Heart right ventricle (tissue), 16 donors: ENCODE data around the gene EXD3. TPM values are rescaled to one million over a fixed set of nuclear protein-coding genes. Genes with fewer than 3 reads are reported as not detected.

ENCODE experiments used
- ATAC-seq, 8 donors: fragments of 200-7000 bp; cut with Tn5 transposase; one replicate each; pipeline ENCODE4 v1.9.1; 2020; ENCODE audit warnings: mild to moderate bottlenecking in 8 of 8, moderate library complexity in 8 of 8, moderate number of reproducible peaks in 1 of 8
- DNase-seq, 2 donors: peaks; one replicate each; pipeline ENCODE4 v3.0.0-alpha.2; 2020
- H3K27ac ChIP-seq, 10 donors: fragments of 200-600 bp; sonication (generic) in 2 of 10; one replicate each; pipeline versions ENCODE4 v1.5.0 to v1.8.0; 2020 to 2022; ENCODE audit warnings: mild to moderate bottlenecking in 3 of 10
- H3K27me3 ChIP-seq, 7 donors: fragments of 200-600 bp; one replicate each; pipeline ENCODE4 v1.8.0; 2021 to 2022; ENCODE audit warnings: mild to moderate bottlenecking in 2 of 7
- H3K36me3 ChIP-seq, 9 donors: fragments of 200-600 bp; sonication (generic) in 1 of 9; one replicate each; pipeline versions ENCODE4 v1.5.0 to v1.8.0; 2020 to 2022; ENCODE audit warnings: mild to moderate bottlenecking in 2 of 9
- H3K4me1 ChIP-seq, 9 donors: fragments of 200-600 bp; sonication (generic) in 1 of 9; one replicate each; pipeline versions ENCODE4 v1.5.0 to v1.8.0; 2020 to 2022; ENCODE audit warnings: mild to moderate bottlenecking in 4 of 9
- H3K4me3 ChIP-seq, 10 donors: fragments of 200-600 bp; sonication (generic) in 2 of 10; one replicate each; pipeline versions ENCODE4 v1.5.0 to v1.8.0; 2020 to 2022; ENCODE audit warnings: mild to moderate bottlenecking in 7 of 10, moderate library complexity in 2 of 10
- H3K9me3 ChIP-seq, 11 donors: fragments of 200-600 bp in 10 of 11; sonication (generic) in 2 of 11; one replicate each; pipeline versions ENCODE4 v1.5.0 to v1.8.0; 2013 to 2022; ENCODE audit warnings: mild to moderate bottlenecking in 2 of 11, control low read depth in 1 of 11, moderate library complexity in 1 of 11
- CTCF ChIP-seq, 9 donors: fragments of 200-600 bp; sonication (generic) in 2 of 9; IDR thresholded peaks; one replicate each; pipeline versions ENCODE4 v1.5.0 to v1.8.0; 2021 to 2022; ENCODE audit warnings: antibody characterized with exemption in 9 of 9, mild to moderate bottlenecking in 5 of 9, moderate library complexity in 1 of 9
- WGBS, 2 donors: extraction: QIAGEN DNeasy Blood & Tissue Kit; methylation state at CpG; one replicate each; pipeline ENCODE4 v1.1.7; 2013; ENCODE audit warnings: inconsistent platforms in 1 of 2; 5-methylcytosine and 5-hydroxymethylcytosine counted together
- intact Hi-C, 10 donors: fragments of 100-400 bp; cut with DNase I; formaldehyde crosslinking; loops; one replicate each; pipeline versions ENCODE4 v1.11.1 to v1.14.2; 2022
- polyA plus RNA-seq, 2 donors: library from polyadenylated mRNA; stranded (reverse); fragments of 200-250 nt; gene quantifications; one replicate each; pipeline ENCODE4 v1.2.3, GENCODE V29; 2013
- total RNA-seq, 10 donors: library from RNA; stranded (reverse); fragmentation: NEBNext Ultra II Directional in 3 of 10; extraction: Animal tissue kit (Norgen Biotek cat#: 25700) in 3 of 10; gene quantifications; one replicate each; pipeline versions ENCODE4 v1.2.1 to v1.2.4, GENCODE V29; 2021 to 2023
- donor health status: Arrhythmogenic right ventricular cardiomyopathy.
- donor health status: ischemic (EF 13 %, LVEDD 7.1; RV severe dilation, severe dysfunction).
- donor health status: healthy with polysubstance abuse.
- donor health status: DM: no; HTN: yes; CAD: no.
- donor health status: DM: no; HTN: no; CAD: no.
- donor health status: ischemic (EF 25% LVEDD 6.9; RV normal size, moderate dysfunction).
- donor health status: ischemic (EF 25% LVEDD 5.7; RV mildly dilated, moderate dysfunction).
- donor health status: healthy.
- donor health status: DM: yes; HTN: yes; CAD: no.
- donor health status: Ischemic cardiomyopathy.
- donor health status: ischemic (EF 35%, LVEDD 5.7; RV mildly dilated, moderate dysfunction).
- donor health status: nonischemic (EF 11% LVEDD 7.7; RV severe dilation, severe dysfunction).
- donor health status: DM: yes; HTN: yes; CAD: no.
- donor health status: PGD.
- donor health status: ischemic (EF 29% LVEDD 5.4; RV normal size, mild dysfunction).
- donor health status: nonischemic (EF 23%, LVEDD 6.1; RV moderate dilation, normal function).

The EXD3 gene
- total and polyA plus RNA-seq, 12 donors: 5.8 to 33.0 (median 9.2) TPM

DNA sequence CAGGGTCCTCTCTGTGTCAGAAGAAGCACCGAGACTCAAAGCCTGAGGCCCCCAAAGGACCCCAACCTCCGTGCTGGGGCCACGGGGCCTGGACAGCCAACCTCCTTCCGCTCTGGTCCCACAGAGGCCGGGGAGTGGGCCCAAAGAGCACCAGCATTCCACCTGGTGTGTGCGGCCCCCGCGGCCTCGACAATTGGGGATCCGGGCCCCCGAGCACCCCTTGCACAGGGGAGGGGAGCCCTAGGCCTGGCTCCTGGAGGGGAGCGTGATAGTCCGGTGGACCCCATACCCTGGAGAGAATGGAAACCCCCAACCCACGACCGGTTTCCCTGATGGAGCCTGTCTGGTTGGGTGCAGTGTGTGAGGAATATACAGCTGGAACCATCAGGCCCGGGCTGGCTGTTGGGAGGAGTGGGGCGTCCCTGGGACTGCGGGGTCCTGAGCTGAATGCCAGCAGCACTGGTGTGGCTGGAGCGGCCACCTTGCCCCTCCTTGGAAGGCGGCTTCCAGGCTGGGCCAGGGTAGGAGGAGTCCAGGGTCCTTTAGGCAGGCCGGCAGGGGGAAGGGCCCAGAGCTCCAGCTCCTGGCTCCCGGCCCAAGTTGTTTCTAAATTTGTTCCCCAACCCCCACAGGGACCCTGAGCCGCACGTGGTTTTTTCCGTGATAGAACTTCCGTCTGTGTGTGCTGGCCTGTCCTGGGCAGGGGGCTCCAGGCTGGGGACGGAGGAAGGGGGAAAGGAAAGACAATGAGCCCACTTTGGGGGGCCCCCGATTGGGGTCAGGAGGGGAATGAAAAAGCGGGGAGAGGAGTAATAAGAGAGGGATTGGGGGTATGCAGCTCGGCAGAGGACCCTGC, 146.3 kb downstream of the EXD3 start:
- 26 to 27% methylated on average over 30 of the region's 30 CpGs for WGBS, 2 donors

GRCh38 chr9:137275588-137276472, 147.1 kb downstream of the EXD3 start:
- no peak for ATAC-seq
- Histone ChIP-seq H3K36me3 (peaks cover 8 to 53% (median 21%) of the 10 kb centered on the region in 9 donors), H3K4me1 (peaks cover 35 to 88% (median 66%) of the 10 kb centered on the region in 9 donors), H3K27me3 (no peaks in the 10 kb centered on the region), H3K27ac (peak overlapping the region; percentile 91 to 100 (median 98)), H3K4me3 (peak overlapping the region in 4 of 10 donors; percentile 56 to 70 (median 66)), H3K9me3 (no peaks in the 10 kb centered on the region)
- intact Hi-C loops: no loop called here
- peak in 1 of 9 donors; percentile 7 for TF ChIP-seq CTCF (IDR thresholded peaks at IDR 0.05)
- DNase-seq: peak; percentile 5 to 18
- 79% methylated on average over 24 of the region's 24 CpGs for WGBS, 2 donors

More for the DNA sequence above, 146.3 kb downstream of the EXD3 start:
- H3K36me3 ChIP-seq: peaks cover 8 to 51% (median 21%) of the 10 kb centered on the region in 9 donors
- intact Hi-C loops: no loop called here
- H3K9me3 ChIP-seq: no peaks in the 10 kb centered on the region
- H3K27ac ChIP-seq: peak overlapping the region; percentile 91 to 100 (median 98)
- H3K4me3 ChIP-seq: peak overlapping the region; percentile 37 to 70 (median 60)
- peaks cover 32 to 85% (median 66%) of the 10 kb centered on the region in 9 donors for H3K4me1 ChIP-seq
- ATAC-seq: peak; percentile 69 to 92 (median 82)
- TF ChIP-seq CTCF (IDR thresholded peaks at IDR 0.05): no peak
- peak; percentile 89 to 94 for DNase-seq
- no peaks in the 10 kb centered on the region for H3K27me3 ChIP-seq

GRCh38 chr9:137275203-137275587, 147.8 kb downstream of the EXD3 start:
- H3K4me3 ChIP-seq: no peak overlapping the region
- DNase-seq (peak in 1 of 2 donors; percentile 5), ATAC-seq (no peak)
- TF ChIP-seq CTCF (IDR thresholded peaks at IDR 0.05): no peak
- peaks cover 8 to 53% (median 21%) of the 10 kb centered on the region in 9 donors for H3K36me3 ChIP-seq
- 85 to 90% methylated on average over 10 of the region's 10 CpGs for WGBS, 2 donors
- no peaks in the 10 kb centered on the region for H3K9me3 ChIP-seq
- no peaks in the 10 kb centered on the region for H3K27me3 ChIP-seq
- peaks cover 37 to 88% (median 59%) of the 10 kb centered on the region in 9 donors for H3K4me1 ChIP-seq
- intact Hi-C loops: no loop called here
- H3K27ac ChIP-seq: peak overlapping the region in 9 of 10 donors; percentile 91 to 100 (median 98)
